ENCODE data around the gene TPM1.

GRCh38 chr15:63047792-63048114 lies 5.2 kb downstream of the TPM1 start:
- TF ChIP-seq CTCF (IDR thresholded peaks at IDR 0.05; ENCODE audit: insufficient read depth, low read length, poor library complexity, severe bottlenecking) (no peak), EZH2phosphoT487 (conservative IDR thresholded peaks at IDR 0.05; ENCODE audit: low read length) (no peak)

Measured in SU-DHL-6 (cell line).